Measurements from ENCODE around the gene TOR1B.
"Not testable (repeated sequence)": the region's sequence is repeated elsewhere in the genome, so short reads cannot be mapped to it uniquely, and the experiment has no call there.

TOR1B gene

GRCh38 chr9:129802833-129803675 is at the start of gene TOR1B:
Gene TOR1B (plus strand): TSS chr9:129803184. CDS start chr9:129803213, 29 bp downstream.
- peak; percentile 83 for DNase-seq

GRCh38 chr9:129755151-129755550 is 47.8 kb upstream of the TOR1B start:
- DNase-seq = no peak

DNA sequence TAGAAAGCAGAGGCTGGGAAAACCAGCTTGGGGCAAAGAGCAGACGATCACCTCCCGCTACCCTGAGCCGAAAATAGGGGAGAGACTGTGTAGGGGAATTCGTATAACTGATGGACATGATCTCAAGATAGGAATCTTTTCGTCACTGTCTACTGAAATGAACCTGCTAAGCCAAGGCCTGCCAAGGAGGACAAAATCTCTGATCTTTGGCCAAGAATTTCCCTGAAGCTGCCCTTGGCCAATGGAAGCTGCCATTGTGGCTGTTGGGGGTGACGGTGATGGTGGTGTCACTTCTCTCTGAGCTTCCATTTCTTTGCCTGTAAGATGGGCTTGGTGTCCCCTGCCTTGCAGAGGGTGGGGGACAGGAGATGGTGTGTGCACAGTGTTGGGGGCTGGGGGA is 46.8 kb upstream of the TOR1B start:
- no peak for DNase-seq

- no peak for DNase-seq
Measured at GRCh38 chr9:129757045-129757444, 45.9 kb upstream of the TOR1B start.

- DNase-seq = no peak
Measured at GRCh38 chr9:129759319-129759718, 43.7 kb upstream of the TOR1B start.

GRCh38 chr9:129759804-129760502 is 43.0 kb upstream of the TOR1B start:
- no peak for DNase-seq

GRCh38 chr9:129760784-129761183 is 42.2 kb upstream of the TOR1B start:
- DNase-seq = not testable (repeated sequence)

- DNase-seq = no peak
Measured at GRCh38 chr9:129761293-129761900, 41.6 kb upstream of the TOR1B start.

- DNase-seq = no peak
Measured at GRCh38 chr9:129761901-129762369, 41.0 kb upstream of the TOR1B start.

GRCh38 chr9:129762370-129762984 is 40.5 kb upstream of the TOR1B start:
- DNase-seq = not testable (repeated sequence)

- no peak for DNase-seq
Measured at GRCh38 chr9:129762985-129763926, 39.7 kb upstream of the TOR1B start.

- no peak for DNase-seq
Measured at GRCh38 chr9:129765764-129766317, 37.1 kb upstream of the TOR1B start.

DNA sequence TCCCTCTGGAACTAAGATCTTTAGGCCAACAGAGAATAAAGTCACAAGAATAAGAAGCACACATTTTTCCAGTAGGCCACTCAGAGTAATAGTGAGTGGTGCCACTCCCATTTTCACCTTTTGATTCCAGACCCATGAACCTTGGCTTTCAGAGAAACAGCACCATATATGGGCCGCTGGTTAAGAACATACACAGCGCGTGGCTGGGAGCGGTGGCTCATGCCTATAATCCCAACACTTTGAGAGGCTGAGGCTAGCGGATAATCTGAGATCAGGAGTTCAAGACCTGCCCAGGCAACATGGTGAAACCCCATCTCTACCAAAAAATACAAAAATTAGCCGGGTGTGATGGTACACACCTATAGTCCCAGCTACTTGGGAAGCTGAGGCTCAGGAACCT is 34.5 kb upstream of the TOR1B start:
- no peak for DNase-seq

GRCh38 chr9:129769669-129770068 is 33.3 kb upstream of the TOR1B start:
- no peak for DNase-seq

DNA sequence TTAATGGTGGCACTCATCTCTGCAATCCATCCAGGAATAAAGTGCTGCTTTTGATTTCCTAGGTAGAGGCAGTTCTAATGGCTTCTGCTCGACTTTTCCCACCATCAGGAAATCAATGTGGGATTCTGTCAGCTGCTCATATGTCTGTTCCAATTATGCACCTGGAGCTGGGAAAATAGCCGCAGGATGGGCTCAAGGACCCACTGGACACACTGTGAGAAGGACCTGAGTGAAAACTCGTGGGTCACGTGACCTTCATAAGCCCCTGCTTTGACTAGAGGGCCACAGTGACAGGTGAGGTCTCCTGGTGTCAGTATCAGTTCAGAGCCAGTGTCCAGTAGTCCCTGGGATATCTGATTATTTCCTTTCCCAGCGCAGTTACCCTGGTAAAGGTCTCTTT is 32.2 kb upstream of the TOR1B start:
- DNase-seq = no peak

GRCh38 chr9:129773262-129774048 is 29.5 kb upstream of the TOR1B start:
- no peak for DNase-seq

GRCh38 chr9:129774791-129775447 is 28.1 kb upstream of the TOR1B start:
- no peak for DNase-seq

- DNase-seq = no peak
Measured at GRCh38 chr9:129775448-129775798, 27.6 kb upstream of the TOR1B start.

DNA sequence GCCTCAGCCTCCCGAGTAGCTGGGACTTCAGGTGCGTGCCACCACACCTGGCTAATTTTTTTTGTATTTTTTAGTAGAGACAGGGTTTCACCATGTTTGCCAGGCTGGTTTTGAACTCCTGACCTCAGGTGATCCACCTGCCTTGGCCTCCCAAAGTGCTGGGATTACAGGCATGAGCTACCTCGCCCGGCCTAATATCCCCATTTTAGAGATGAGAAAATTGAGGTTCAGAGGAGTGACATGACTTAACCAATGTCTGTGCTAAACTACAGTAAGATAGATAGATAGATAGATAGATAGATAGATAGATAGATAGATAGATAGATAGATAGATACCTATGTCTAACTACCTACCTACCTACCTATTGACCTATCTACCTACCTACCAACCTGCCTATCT is 26.9 kb upstream of the TOR1B start:
- not testable (repeated sequence) for DNase-seq

DNA sequence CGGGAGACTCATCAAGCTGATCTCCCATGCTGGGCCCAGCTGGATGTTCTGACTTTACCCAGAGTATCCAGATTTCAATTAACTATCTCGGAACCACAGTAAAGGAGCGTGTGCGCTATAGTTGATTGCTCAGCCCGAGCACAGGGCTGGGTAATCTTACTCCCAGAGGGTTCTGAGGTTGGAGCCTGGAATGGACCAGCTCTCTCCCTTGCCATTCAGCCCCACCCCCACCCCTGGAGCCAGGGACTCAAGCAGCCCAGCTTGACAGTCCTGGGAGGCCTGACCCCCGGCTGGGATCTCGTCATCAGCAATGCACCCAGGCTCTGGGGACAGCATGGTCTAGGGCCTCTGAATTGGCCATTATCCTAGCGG is 26.4 kb upstream of the TOR1B start:
- DNase-seq = no peak

Measured in NCI-H1048 (cell line).